Measurements from ENCODE around the gene CD300LB. TPM values are rescaled to one million over a fixed set of nuclear protein-coding genes. Genes with fewer than 3 reads are reported as not detected.
A peak's percentile ranks its signal among the peaks of the same experiment; 100 is the strongest.

Gene CD300LB
- total and polyA plus RNA-seq, 2 experiments from 2014 or later: not detected

GRCh38 chr17:74528491-74529199 lies 2.6 kb downstream of the CD300LB start:
- 47% methylated on average over 8 of the region's 8 CpGs for WGBS, 2 experiments (ENCODE audit: low coverage in 1 of 2, low lambda C conversion rate in 2 of 2, missing lambda C conversion rate in 2 of 2)

GRCh38 chr17:74527756-74528155 lies 3.5 kb downstream of the CD300LB start:
- no peak overlapping the region for H3K4me3 ChIP-seq
- no peaks in the 10 kb centered on the region for H4K20me1 ChIP-seq (ENCODE audit: insufficient read depth)
- no peaks in the 10 kb centered on the region for H3K36me3 ChIP-seq (ENCODE audit: low read depth)
- H2AFZ ChIP-seq: no peak overlapping the region
- no peaks in the 10 kb centered on the region for H3F3A ChIP-seq (ENCODE audit: insufficient read depth)
- no peak overlapping the region for H3K9ac ChIP-seq
- WGBS, 2 experiments (ENCODE audit: low coverage in 1 of 2, low lambda C conversion rate in 2 of 2, missing lambda C conversion rate in 2 of 2): 61 to 72% methylated on average over 8 of the region's 8 CpGs
- TF ChIP-seq EZH2phosphoT487 (IDR thresholded peaks at IDR 0.05; ENCODE audit: insufficient read depth, low read depth) (no peak), EZH2 (IDR thresholded peaks at IDR 0.05; ENCODE audit: insufficient read depth, poor library complexity, severe bottlenecking) (no peak)
- H3K79me2 ChIP-seq (ENCODE audit: insufficient read depth): no peaks in the 10 kb centered on the region
- H3K9me2 ChIP-seq (ENCODE audit: insufficient read depth): no peaks in the 10 kb centered on the region
- no peaks in the 10 kb centered on the region for H3K4me1 ChIP-seq (ENCODE audit: insufficient read depth)
- 0 out of 2 replicates have a peak, but pooled peaks cover 5% of the 10 kb centered on the region for H3K27me3 ChIP-seq (replicated peaks; ENCODE audit: insufficient read depth)
- no peaks in the 10 kb centered on the region for H3K9me3 ChIP-seq (ENCODE audit: low read depth)
- no peak overlapping the region for H3K27ac ChIP-seq
- in situ Hi-C loops (cut with MboI): no loop called here
- H3K4me2 ChIP-seq (ENCODE audit: unreplicated experiment): no peak overlapping the region
- no peak for DNase-seq

More at GRCh38 chr17:74528491-74529199, 2.6 kb downstream of the CD300LB start:
- H3K4me1 ChIP-seq (ENCODE audit: insufficient read depth): no peaks in the 10 kb centered on the region
- no peaks in the 10 kb centered on the region for H3K79me2 ChIP-seq (ENCODE audit: insufficient read depth)
- no peaks in the 10 kb centered on the region for H3K9me2 ChIP-seq (ENCODE audit: insufficient read depth)
- in situ Hi-C loops (cut with MboI): no loop called here
- no peaks in the 10 kb centered on the region for H3F3A ChIP-seq (ENCODE audit: insufficient read depth)
- no peak overlapping the region for H3K4me2 ChIP-seq (ENCODE audit: unreplicated experiment)
- no peaks in the 10 kb centered on the region for H3K36me3 ChIP-seq (ENCODE audit: low read depth)
- 0 out of 2 replicates have a peak, but pooled peaks cover 5% of the 10 kb centered on the region for H3K27me3 ChIP-seq (replicated peaks; ENCODE audit: insufficient read depth)
- DNase-seq: peak; percentile 49
- no peak overlapping the region for H3K27ac ChIP-seq
- no peak overlapping the region for H3K4me3 ChIP-seq
- H3K9me3 ChIP-seq (ENCODE audit: low read depth): no peaks in the 10 kb centered on the region
- TF ChIP-seq EZH2 (IDR thresholded peaks at IDR 0.05; ENCODE audit: insufficient read depth, poor library complexity, severe bottlenecking): no peak
- no peak for TF ChIP-seq EZH2phosphoT487 (IDR thresholded peaks at IDR 0.05; ENCODE audit: insufficient read depth, low read depth)
- H3K9ac ChIP-seq: no peak overlapping the region
- no peak overlapping the region for H2AFZ ChIP-seq
- H4K20me1 ChIP-seq (ENCODE audit: insufficient read depth): no peaks in the 10 kb centered on the region

GRCh38 chr17:74527081-74527480 lies 4.2 kb downstream of the CD300LB start:
- WGBS, 2 experiments (ENCODE audit: low coverage in 1 of 2, low lambda C conversion rate in 2 of 2, missing lambda C conversion rate in 2 of 2): 47 to 67% methylated on average over 5 of the region's 5 CpGs

GRCh38 chr17:74526681-74527080 lies 4.6 kb downstream of the CD300LB start:
- Histone ChIP-seq H4K20me1 (ENCODE audit: insufficient read depth) (no peaks in the 10 kb centered on the region), H3K79me2 (ENCODE audit: insufficient read depth) (no peaks in the 10 kb centered on the region), H2AFZ (no peak overlapping the region), H3K36me3 (ENCODE audit: low read depth) (no peaks in the 10 kb centered on the region), H3K4me1 (ENCODE audit: insufficient read depth) (no peaks in the 10 kb centered on the region), H3K27me3 (replicated peaks; ENCODE audit: insufficient read depth) (0 out of 2 replicates have a peak, but pooled peaks cover 5% of the 10 kb centered on the region), H3K9me3 (ENCODE audit: low read depth) (no peaks in the 10 kb centered on the region), H3K9ac (no peak overlapping the region), H3K4me2 (ENCODE audit: unreplicated experiment) (no peak overlapping the region), H3K27ac (no peak overlapping the region), H3K4me3 (no peak overlapping the region), H3F3A (ENCODE audit: insufficient read depth) (no peaks in the 10 kb centered on the region), H3K9me2 (ENCODE audit: insufficient read depth) (no peaks in the 10 kb centered on the region)
- TF ChIP-seq EZH2 (IDR thresholded peaks at IDR 0.05; ENCODE audit: insufficient read depth, poor library complexity, severe bottlenecking): no peak
- TF ChIP-seq EZH2phosphoT487 (IDR thresholded peaks at IDR 0.05; ENCODE audit: insufficient read depth, low read depth): no peak
- in situ Hi-C loops (cut with MboI): no loop called here
- WGBS, 2 experiments (ENCODE audit: low coverage in 1 of 2, low lambda C conversion rate in 2 of 2, missing lambda C conversion rate in 2 of 2): 26 to 28% methylated on average over 3 of the region's 3 CpGs
- no peak for DNase-seq

More at GRCh38 chr17:74527081-74527480, 4.2 kb downstream of the CD300LB start:
- H3K4me3 ChIP-seq: no peak overlapping the region
- H4K20me1 ChIP-seq (ENCODE audit: insufficient read depth): no peaks in the 10 kb centered on the region
- H3F3A ChIP-seq (ENCODE audit: insufficient read depth): no peaks in the 10 kb centered on the region
- H3K4me2 ChIP-seq (ENCODE audit: unreplicated experiment): no peak overlapping the region
- H3K4me1 ChIP-seq (ENCODE audit: insufficient read depth): no peaks in the 10 kb centered on the region
- no peaks in the 10 kb centered on the region for H3K9me3 ChIP-seq (ENCODE audit: low read depth)
- TF ChIP-seq EZH2 (IDR thresholded peaks at IDR 0.05; ENCODE audit: insufficient read depth, poor library complexity, severe bottlenecking): no peak
- no peak for TF ChIP-seq EZH2phosphoT487 (IDR thresholded peaks at IDR 0.05; ENCODE audit: insufficient read depth, low read depth)
- H3K36me3 ChIP-seq (ENCODE audit: low read depth): no peaks in the 10 kb centered on the region
- no peaks in the 10 kb centered on the region for H3K9me2 ChIP-seq (ENCODE audit: insufficient read depth)
- H3K27ac ChIP-seq: no peak overlapping the region
- H3K27me3 ChIP-seq (replicated peaks; ENCODE audit: insufficient read depth): 0 out of 2 replicates have a peak, but pooled peaks cover 5% of the 10 kb centered on the region
- in situ Hi-C loops (cut with MboI): no loop called here
- H2AFZ ChIP-seq: no peak overlapping the region
- no peak overlapping the region for H3K9ac ChIP-seq
- no peak for DNase-seq
- no peaks in the 10 kb centered on the region for H3K79me2 ChIP-seq (ENCODE audit: insufficient read depth)
